Activated T-cell treated with anti-CD3 and anti-CD28 coated beads for 4 hours (primary cell): ENCODE data around the gene ACTR1A.
"Not testable (repeated sequence)": the region's sequence is repeated elsewhere in the genome, so short reads cannot be mapped to it uniquely, and the experiment has no call there.

ENCODE experiments used
- DNase-seq: peaks from one replicate; pipeline ENCODE4 v3.0.0-alpha.2; 2020

Gene ACTR1A

DNA sequence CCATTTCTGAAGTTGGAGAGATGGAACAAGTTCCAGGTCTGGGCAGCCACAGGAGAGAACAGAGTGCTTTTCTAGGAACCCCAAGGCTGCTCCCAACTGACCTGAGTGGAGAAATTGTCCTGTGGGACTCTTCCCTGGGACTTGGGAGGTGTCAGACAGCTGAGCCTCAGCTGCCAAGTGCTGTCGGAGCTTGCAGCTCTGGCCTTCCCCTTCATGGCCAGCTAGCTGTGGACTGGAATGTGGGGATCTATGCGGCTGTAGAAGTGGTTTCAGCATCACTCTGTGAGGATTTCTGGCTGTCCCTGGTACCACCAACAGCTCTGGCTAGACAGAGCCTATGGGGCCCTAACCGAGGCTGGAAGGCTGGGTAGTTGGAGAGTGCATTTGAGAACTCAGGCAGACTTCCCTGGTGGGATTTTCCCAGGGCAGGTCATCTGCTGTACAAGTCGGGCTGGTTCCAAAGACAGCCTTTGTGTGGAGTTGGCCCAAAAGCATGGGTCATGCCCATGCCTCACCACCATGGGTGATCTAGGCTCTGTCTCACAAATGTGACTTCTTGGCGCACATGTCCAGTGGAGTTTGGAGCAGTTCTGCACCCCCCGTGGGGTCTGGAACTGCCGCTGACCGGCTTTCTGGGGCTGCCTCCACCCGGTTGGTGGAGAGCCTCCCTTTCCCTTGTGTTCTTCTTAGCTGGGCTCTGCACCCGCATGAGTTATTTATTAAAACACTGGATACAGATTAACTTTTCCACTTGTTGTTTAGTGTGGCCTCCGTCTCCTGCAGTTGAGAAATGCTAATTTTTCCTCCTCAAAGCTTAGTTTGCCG is 12.2 kb upstream of the ACTR1A start:
- DNase-seq, result no peak

DNA sequence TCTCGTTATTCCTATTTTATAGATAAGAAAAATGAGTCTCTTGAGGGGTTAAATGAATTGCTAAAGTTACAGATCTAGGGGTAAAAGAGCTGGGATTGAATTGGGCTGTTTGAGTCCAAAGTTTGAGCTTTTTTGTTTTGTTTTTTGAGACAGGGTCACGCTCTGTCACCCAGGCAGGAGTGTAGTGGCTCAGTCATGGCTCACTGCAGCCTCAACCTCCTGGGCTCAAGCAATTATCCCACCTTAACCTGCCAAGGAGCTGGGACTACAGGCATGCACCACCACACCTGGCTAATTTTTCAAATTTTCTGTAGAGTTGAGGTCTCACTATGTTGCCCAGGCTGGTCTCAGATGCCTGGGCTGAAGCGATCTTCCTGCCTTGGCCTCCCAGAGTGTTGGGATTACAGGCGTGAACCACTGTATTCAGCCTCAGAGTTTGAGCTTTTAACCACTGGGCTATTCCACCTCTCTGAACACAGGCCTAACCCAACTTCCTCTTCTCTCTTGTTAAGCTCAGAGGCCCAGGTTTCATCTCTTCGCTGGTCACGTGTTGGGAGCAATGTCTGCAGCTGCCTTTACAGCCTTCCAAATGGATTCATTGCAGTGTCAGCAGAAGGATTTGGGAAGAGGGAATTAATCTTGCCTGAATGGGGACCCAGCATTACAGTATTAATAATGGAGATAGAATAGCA is 9.2 kb upstream of the ACTR1A start:
- no peak for DNase-seq

- DNase-seq, result no peak
These were observed 6.9 kb upstream of the ACTR1A start for GRCh38 chr10:102509387-102509786.

GRCh38 chr10:102508506-102508905 is 6.0 kb upstream of the ACTR1A start:
- DNase-seq, result no peak

GRCh38 chr10:102507521-102507920 is 5.0 kb upstream of the ACTR1A start:
- no peak for DNase-seq

DNA sequence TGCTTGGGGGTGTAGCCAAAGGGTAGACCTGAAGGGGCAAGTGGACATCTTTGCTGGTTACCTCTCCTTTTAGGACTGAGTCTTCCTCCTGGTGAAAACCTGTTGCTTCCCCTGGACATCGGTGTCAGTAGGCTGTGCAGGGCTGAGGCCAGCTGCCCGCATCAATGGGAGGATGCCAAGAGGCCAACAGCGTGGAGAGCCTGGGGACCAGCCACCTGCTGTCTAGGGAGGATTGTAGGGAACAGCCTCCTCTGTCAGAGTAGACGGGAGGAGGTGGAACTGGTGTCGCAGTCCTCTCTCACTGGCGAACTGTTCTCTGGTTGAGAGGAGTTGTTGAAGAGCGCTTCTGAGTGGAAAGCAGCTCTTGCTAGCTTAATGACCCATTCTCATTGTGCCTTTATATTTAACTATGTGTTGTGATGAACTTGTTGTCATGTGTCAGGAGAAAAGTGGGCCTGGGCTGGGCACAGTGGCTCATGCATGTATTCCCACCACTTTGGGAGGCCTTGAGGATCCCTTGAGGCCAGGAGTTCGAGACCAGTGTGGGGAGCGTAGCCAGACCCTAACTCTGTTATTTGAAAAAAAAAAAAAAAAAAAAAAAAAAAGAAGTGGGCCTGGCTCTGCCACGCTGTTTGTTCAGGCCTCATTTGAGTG is 3.1 kb upstream of the ACTR1A start:
- no peak for DNase-seq

- DNase-seq, result no peak
These were observed 2.4 kb upstream of the ACTR1A start for GRCh38 chr10:102504976-102505300.

- peak; percentile 17 for DNase-seq
These were observed 1.9 kb upstream of the ACTR1A start for GRCh38 chr10:102504179-102504975.

GRCh38 chr10:102503264-102504178 is 1.0 kb upstream of the ACTR1A start, which contains the start of gene SUFU:
Gene SUFU (plus strand): TSS chr10:102503972. CDS start chr10:102504153, 181 bp downstream.
- DNase-seq, result peak; percentile 98

GRCh38 chr10:102502029-102502336 is 529 bp downstream of the ACTR1A start:
- DNase-seq, result peak; percentile 97

- DNase-seq, result no peak
These were observed 1.1 kb downstream of the ACTR1A start for GRCh38 chr10:102501201-102502028.

DNA sequence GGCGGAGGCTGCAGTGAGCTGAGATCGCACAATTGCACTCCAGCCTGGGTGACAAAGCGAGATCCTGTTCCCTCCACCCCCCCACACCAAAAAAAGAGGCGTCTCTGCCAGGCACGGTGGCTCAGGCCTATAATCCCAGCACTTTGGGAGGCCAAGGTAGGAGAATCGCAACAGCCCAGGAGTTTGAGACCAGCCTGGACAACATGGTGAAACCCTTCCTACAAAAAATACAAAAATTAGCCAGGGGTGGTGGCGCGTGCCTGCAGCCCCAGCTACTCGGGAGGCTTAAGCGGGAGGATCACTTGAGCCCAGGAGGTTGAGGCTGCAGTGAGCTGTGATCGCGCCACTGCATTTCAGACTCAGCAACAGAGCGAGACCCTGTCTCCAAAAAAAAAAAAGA is 1.8 kb downstream of the ACTR1A start:
- DNase-seq, result not testable (repeated sequence)

DNA sequence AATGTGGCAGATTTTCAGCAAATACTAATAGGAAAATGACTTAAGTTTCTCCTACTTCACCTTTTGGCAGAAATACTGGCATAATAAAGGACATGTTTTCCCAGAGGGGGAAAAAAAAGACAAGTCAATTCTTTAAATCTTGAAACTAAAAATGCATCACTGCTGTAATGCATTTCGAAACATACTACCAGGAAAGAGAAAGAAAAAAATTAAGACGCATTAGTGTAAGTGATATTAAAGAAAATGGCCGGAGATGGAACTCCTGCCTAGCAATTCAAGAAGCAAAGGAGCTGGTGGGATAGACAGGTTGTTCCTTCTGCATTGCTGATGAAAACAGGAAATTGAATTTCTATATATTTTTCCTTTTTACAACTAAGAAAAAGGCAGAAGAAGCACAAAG is 3.2 kb downstream of the ACTR1A start:
- DNase-seq, result no peak

GRCh38 chr10:102497545-102497944 is 5.0 kb downstream of the ACTR1A start:
- no peak for DNase-seq

GRCh38 chr10:102493771-102494170 is 8.7 kb downstream of the ACTR1A start:
- DNase-seq, result no peak

GRCh38 chr10:102492983-102493382 is 9.5 kb downstream of the ACTR1A start:
- no peak for DNase-seq

DNA sequence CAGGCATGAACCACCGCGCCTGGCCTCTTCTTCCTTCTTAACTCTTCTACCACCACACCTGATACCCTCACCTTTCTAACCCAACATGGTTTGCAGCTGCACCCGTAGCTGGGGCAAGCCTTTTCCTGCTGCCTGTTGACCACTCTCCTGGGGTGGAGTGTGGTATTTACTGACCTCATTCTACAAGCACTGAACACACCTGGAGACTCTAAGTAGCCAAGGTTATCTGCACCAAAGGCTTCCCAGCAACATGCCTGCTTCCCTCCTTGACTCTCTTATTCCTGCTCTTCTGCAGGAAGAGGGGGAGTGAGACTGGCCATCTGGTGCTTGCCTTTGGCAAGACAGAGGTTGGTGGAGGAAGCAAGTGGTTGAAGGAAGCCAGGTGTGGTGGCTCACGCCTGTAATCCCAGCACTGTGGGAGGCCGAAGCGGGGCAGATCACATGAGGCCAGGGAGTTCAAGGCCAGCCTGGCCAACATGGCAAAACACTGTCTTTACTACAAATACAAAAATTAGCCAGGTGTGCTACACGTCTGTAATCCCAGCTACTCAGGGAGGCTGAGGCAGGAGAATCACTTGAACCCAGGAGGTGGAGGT is 10.1 kb downstream of the ACTR1A start:
- DNase-seq, result no peak

DNA sequence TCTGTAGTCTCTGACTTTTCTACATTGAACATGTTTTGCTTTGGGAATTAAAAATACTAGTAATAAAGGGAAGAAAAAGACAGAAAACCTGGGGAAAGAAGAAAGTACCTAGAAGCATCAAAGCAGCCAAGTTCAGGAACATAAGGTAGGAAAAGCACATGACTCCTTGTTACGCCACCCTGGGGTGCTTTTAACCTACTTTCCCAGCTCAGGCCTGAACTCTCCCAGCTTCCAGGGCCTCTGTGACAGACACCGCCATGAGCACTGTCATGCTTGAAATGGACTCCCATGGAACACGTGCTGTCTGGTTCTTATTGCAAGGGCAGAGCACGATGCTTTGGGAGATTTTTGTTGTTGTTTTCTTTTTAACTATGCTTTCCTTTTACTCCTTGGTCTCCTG is 11.4 kb downstream of the ACTR1A start:
- DNase-seq, result no peak

DNA sequence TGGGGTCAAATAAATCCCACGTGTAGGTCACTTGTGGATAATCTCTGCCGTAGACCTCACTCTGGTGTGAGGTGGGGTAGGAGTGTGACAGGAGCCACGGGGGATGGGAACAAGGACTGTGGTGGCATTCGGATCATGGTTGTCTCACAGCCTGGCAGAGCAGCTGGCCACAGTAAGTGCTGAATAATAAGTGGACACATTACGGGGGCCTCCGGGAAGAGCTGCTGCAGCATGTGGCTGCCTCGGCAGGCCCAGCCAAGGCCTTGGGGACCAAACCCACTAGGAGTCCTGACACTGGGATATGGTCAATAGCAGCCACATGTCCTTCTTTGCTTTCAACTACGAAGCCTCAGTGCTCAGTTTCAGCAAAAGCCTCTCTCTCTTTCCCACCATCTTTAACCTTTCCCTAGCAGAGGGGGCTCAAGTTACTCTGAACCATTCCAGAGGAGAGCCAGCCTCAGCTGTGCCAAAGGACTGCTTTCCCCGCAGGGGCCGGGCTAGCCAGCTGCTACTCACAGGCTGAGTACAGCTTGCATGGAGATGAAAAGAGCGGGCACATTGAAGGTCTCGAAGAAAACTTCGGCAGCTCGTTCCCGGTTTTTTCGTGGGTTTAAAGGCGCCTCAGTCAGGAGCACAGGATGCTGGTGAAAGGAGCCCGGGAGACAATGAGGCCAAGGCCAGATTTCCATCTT is 17.3 kb downstream of the ACTR1A start:
- no peak for DNase-seq

- DNase-seq, result no peak
These were observed 18.5 kb downstream of the ACTR1A start for GRCh38 chr10:102484021-102484420.
